Epithelial cell of alveolus of lung (primary cell): ENCODE measurements around the gene CYB5A. TPM values are rescaled to one million over a fixed set of nuclear protein-coding genes. Genes with fewer than 3 reads are reported as not detected.

ENCODE experiments used
- total RNA-seq: library from RNA; depleted of rRNA; stranded (reverse); fragments of >200 nt; gene quantifications from 2 replicates; pipeline ENCODE4 v1.2.1, GENCODE V29; 2015

CYB5A gene, protein sequence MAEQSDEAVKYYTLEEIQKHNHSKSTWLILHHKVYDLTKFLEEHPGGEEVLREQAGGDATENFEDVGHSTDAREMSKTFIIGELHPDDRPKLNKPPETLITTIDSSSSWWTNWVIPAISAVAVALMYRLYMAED
- 80.4 and 161 TPM in 2 replicates for total RNA-seq

DNA sequence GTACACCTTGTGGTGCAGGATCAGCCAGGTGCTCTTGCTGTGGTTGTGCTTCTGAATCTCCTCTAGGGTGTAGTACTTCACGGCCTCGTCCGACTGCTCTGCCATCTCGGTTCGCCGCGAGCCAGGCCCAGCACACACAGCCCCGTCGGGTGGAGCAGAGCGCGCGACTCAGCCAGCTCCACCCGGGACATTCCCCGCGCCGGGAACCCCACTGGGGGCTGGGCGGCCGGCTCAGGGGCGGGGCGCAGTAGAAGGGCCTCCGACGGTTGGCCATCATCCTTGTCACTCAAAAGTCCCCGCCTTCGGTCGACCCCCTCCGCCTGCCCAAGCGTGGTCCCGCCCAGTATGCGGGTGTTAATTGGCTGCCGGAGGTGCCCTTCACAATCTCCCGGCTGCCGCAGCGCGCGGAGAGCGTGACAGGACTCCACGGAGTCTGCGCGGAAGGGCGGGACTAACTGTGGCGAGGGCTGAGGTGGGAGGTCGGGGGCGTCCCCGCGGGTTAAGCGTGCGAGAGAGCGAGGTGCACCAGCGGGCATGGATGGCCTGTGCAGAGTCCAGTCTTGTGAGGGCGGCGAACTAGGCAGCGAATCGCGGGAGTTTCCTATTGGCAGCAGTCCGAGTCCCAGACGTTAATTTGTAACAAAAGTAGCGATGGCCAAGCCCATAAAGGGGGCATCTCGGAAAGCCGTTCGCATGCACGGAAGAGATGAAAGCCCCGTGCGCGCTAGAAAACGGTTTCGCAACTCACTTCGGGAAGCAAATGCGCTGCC is at the start of gene CYB5A:
Gene CYB5A, minus strand, starts transcription at position 193 of the 770 bp plus-strand sequence. Its CDS starts 88 bp downstream, at position 105.

DNA sequence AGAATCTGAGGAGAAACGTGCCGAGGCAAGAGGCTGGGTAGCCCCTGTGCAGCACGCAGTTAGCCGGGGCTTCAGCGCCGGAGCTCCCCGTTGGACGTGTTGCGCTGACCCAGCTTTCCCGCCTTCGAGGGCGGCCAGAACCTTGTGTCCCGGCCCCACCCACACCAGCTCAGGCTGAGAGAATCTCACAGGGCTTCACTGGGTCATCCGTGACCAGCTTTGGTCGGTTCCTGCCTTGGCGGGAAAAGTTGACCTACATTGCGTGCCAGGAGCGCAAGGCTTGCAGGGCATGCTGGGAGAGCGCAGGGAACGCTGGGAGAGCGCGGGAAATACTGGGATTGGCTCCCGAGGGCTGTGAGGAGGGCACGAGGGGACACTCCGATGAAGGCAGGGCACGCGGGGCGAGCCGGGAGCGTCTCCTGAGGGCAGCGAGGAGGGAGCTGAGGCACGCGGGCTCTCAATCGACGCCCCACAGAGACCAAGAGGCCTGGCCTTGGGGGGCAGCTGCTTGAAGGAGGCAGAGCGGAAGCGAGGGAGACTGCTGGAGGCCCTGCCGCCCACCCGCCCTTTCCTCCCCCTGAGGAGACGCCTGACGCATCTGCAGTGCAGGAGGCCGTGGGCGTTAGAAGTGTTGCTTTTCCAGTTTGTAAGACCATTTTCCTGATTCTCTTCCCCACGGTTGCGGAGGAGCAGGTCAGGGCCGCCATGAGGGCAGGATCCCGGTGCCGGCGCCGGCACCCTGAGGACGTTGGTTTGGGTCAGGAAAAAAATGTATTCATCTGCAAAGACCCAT is 23.9 kb upstream of the CYB5A start, which contains the start of gene C18orf63:
Gene C18orf63, plus strand, starts transcription at position 376 of the 793 bp plus-strand sequence. CDS start 2,027 bp downstream, outside the sequence.

Other genes starting within 250 kb of the CYB5A start
- 0.91 TPM in 1 of 2 replicates, not detected in the other for gene FBXO15, start 144.1 kb downstream of the CYB5A start, total RNA-seq
- gene TIMM21, start 143.4 kb downstream of the CYB5A start, total RNA-seq: 19.0 and 23.6 TPM in 2 replicates
- gene C18orf63, start 23.9 kb upstream of the CYB5A start, total RNA-seq: not detected in 2 replicates
- gene DIPK1C, start 165.3 kb upstream of the CYB5A start, total RNA-seq: not detected in 2 replicates
- 31.1 and 58.6 TPM in 2 replicates for gene CNDP2, start 204.4 kb upstream of the CYB5A start, total RNA-seq
- gene CNDP1, start 242.5 kb upstream of the CYB5A start, total RNA-seq: not detected in 2 replicates